Frontal cortex (tissue), 1 donor: ENCODE results near the gene ABHD3. TPM values are rescaled to one million over a fixed set of nuclear protein-coding genes. Genes with fewer than 3 reads are reported as not detected.

ENCODE experiments used
- small RNA-seq: library from RNA; depleted of rRNA; stranded (forward); fragments of <200 nt; gene quantifications from one replicate; pipeline ENCODE3, GENCODE V24; 2014
- total RNA-seq: library from RNA; depleted of rRNA; stranded (reverse); fragments of >200 nt; gene quantifications from one replicate; pipeline ENCODE4 v1.2.3, GENCODE V29; 2014

Gene ABHD3
- total RNA-seq, 1 donor from 2014 or later, result 7.7 TPM

Small RNA genes within 50 kb of the gene (small RNA-seq; reads per million reads assigned to genes)
- gene MIR320C1, result not detected
- gene RF00019, result not detected
- not detected for gene RF01241

Other genes with a start within 250 kb of the ABHD3 start
- gene ESCO1, start 104.1 kb downstream of the ABHD3 start, total RNA-seq, result 43.2 TPM
- gene SNRPD1, start 92.5 kb downstream of the ABHD3 start, total RNA-seq, result 34.2 TPM
- 88.9 TPM for gene MIB1, start 36.0 kb upstream of the ABHD3 start, total RNA-seq